ENCODE measurements around the gene MBL2.

Gene MBL2

DNA sequence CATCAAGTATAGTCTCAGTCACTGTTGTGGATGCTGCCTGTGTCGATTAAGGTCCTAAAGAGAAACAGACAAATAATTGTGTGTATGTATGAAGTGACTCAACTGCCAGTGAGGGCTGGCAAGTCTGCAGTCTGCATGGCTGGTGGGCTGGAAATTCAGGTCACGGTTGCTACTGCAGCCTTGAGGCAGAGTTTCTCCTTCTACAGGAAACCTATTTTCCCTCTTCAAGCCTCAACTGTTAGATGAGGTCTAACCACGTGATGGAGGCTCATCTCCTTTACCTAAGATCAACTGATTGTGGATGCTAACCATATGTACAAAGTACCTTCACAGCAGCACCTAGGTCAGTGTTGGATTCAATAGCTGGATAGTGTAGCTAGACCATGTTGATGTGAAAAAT is 29.9 kb downstream of the MBL2 start:
- intact Hi-C loops (cut with DNase I): no loop called here
- DNase-seq: no peak

DNA sequence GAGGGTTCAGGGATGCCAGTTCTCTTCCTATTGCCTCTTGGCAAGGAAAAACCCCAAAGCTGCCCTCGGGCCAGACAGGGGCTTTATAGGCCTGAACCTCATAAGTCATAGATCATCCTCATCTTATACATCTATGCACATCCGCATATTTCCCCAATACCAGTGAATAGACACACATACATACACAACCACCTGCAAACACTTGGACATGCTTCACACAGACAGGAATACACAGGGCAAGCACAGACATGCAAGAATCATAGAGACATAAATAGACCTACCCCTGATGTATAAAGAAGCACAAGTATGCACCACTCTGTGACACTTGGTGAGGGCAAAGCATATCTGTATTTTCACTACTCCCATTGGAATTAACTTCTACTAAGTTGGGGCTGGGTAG is 30.7 kb downstream of the MBL2 start:
- DNase-seq: no peak
- intact Hi-C loops (cut with DNase I): loop anchor here (2.0 kb wide), 1 partner anchor 39 kb away; no protein-coding TSS in a partner anchor

DNA sequence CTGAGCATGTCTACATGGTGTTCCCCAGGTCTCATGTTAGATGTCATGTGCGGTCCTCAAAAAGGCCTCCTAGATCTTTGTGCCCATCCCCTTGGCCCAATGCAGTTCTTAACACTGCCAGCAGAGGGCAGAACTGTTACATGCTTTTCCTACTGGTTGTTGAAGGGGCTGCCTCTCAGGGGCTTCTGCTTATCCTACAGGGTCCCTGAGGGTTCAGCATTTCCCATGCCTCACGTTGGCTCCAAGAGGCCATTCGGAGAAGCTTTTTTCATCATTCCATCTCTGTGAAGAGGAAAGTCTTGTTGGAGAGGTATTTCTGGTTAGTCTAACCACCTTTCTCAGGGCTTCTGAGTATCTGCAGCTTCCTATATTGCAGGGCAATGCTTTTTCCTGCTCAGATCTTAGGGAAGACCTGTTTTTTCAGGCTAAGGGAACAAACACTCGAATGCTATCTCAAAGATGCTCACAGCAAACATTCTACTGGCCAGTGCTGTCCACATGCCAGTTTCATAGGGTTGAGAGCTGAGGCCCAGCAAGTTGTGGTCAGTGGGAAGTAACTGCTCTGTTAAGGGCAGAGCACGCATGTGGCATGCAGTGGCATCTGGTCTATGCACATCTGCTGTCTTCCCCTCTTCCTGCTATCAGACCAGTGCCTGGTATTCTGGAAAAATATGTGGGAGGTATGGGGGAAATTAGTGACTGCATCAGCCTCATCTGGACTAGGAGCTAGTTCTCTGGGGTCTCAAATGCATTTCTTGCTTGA is 31.5 kb downstream of the MBL2 start:
- peak in 6 of 10 donors; percentile 12 to 62 (median 49) for DNase-seq
- intact Hi-C loops (cut with DNase I): loop anchor here (2.0 kb wide), 1 partner anchor 40 kb away; no protein-coding TSS in a partner anchor

DNA sequence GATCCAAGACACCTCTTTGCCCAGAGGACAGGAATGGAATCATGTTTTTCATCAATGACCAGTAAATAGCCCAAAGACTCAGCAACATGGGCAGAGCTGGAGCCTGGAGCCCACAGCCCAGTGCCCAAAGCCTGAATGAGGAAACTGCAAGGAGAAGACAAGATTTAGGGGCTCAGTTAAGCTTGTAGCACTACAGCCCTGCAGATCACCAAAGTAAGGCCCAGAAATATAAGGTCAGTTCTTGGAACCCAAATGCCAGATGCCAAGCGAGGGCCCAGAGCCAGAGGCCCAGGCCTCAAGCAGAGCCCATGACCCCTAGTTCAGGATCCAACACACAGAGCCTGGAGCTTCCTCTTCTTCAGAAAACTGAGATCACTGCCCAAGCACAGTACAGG is 32.4 kb downstream of the MBL2 start:
- intact Hi-C loops (cut with DNase I): loop anchor here (2.0 kb wide), 1 partner anchor 41 kb away; no protein-coding TSS in a partner anchor
- DNase-seq: no peak

DNA sequence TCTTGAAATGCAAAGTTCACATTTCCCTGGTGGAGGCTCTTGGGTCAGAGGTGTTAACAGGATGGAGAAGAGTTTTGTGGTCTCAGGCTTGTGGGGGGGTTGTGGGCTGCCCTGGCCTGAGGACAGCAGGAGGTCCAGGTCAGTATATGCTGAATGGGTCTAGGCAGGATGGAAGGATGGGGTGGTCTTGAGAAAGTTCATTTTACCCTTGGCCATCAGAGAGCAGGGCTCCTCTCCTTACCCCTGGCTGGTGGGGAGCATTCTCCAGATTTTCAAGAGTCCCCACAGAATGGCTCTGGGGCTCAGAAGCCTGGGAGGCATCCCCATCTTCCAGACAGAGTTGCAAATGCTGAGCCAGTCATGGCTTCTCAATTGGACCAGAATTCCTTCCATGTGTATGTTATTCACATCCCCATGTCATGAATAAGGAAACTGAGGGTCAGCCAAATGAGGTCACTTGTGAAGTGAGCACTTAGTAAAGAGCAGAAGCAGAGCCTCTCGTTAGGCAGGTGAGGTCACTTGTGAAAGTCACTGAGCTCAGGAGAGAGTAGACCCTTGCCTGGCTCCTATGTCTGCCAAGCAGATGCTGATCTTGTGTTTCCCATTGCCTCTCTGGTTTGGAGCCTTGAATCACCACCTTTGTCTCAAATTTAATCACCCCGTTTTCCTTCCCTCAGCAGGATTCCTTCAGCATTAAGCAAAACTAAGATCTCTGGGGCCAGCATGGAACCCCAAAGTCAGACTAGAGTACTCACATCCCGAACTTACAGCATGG is 33.0 kb downstream of the MBL2 start:
- no peak for DNase-seq
- intact Hi-C loops (cut with DNase I): loop anchor here (2.0 kb wide), 1 partner anchor 41 kb away; no protein-coding TSS in a partner anchor

DNA sequence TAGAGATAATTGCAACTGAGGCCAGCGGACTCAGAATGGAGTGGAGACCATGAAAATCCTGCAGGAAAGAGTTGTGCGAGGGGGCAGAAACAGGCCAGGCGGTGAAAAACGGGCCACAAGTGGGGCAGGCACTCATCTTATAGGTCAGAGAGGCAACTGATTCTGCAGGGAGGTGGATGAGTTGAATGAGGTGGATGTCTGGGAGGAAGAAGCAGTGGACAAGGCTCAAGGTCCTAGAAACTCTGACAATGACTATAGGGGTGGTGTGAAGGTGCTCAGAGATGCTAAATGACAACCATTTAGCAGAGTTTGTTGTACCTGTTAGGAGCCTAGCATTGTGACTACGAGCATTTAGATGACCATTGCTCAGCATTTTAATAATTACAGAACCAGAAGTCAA is 33.6 kb downstream of the MBL2 start:
- intact Hi-C loops (cut with DNase I): no loop called here

DNA sequence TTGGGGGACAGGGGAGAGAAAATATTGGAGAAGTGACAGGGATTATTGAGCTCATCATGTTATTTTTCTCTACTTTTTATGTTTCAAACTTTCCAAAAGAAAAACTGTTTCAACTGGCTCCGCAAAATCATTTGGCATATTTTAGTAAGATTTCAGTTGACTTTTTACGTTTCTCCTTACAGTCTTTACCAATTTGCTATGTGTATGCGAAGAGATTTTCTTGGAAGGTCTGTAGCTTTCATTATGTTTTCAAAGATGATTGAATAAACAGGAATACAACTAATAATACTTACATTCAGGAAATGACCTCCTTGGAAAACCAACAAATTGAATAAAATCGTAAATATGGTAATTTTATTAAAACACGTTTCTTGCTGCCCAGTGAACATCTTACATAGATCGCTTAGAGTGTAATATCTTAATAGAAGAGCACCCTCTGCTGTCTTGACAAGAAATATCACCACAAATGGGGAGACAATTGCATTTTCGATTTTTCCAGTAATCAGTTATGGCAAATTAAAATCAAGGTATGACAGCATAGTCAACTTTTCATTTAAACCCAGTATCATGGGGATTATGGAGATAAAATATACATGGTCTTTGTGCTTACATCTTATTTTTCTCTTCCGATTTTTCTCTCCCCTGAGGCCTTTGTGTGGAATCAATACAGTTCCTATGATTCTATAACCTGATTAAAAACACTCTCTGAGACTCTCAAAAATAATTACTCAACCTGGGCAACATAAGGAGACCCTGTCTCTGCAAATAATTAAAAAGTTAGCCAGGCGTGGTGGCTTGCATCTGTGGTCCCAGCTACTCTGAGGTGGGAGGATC is 43.1 kb downstream of the MBL2 start:
- DNase-seq: no peak
- intact Hi-C loops (cut with DNase I): loop anchor here (1.0 kb wide), 2 partner anchors 85 to 421 kb away; no protein-coding TSS in a partner anchor

More for the DNA sequence above, 33.6 kb downstream of the MBL2 start:
- DNase-seq: no peak

DNA sequence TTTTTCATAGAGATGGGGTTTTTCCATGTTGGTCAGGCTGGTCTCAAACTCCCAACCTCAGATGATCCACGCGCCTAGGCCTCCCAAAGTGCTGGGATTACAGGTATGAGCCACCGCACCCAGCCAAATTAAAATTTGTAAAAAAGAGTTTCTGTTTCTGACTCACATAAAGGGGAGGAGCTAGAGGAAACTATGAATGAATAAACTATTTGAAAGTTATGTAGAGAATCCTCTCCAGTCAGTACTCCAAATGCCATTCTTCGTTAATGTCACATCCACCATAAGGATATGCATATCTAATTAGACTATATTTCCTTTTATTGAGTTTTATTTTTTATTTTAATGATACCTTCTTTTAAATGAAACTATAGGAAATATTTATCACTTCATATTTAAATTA is 52.6 kb downstream of the MBL2 start:
- DNase-seq: no peak
- intact Hi-C loops (cut with DNase I): no loop called here
